Stimulated activated CD8-positive, alpha-beta memory T cell treated with anti-CD3 and anti-CD28 coated beads, Interleukin-2, amount 100 ng/mL, for 48 hours (primary cell): ENCODE results near the gene MSH5.

Experiments used
- DNase-seq, 2 donors: peaks; one replicate each; pipeline ENCODE4 v3.0.0-alpha.2; 2020; ENCODE audit warnings: low read depth in 2 of 2

Gene MSH5

GRCh38 chr6:31729515-31729978 is 10.3 kb upstream of the MSH5 start:
- DNase-seq: peak; percentile 70 to 71

DNA sequence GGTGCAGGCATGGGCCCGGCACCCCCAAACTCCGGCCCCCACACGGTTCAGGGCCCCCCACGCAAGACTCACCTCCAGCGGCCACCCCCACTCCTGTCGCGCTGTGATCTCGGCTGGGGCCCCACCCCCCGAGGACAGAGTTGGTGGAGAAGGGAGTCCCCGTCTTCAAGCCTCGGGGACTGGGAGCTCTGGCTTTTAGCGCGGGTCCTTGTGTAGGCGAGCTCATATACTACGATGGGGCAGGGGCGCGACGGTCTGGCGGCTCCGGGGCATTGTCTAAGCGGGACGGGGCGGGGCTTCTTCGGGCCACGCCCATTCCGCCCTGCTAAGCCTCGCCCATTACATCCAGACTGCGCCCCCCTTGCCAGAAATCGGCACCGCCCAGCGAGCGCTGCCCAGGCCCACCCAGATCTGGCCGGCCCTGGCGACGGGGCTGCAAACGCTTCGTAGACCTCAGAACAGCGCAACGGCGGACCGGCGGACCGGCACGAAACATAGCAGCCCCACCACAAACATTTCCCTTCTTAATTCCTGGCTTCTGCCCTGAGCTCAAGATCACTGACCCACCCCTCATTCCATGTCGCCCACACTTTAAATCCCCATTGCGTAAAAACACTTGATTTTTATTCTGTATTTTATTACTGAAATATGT is 9.7 kb upstream of the MSH5 start:
- DNase-seq: peak; percentile 60 to 65

- no peak for DNase-seq
Observed at GRCh38 chr6:31730631-31731086, 9.1 kb upstream of the MSH5 start.

- no peak for DNase-seq
Observed at GRCh38 chr6:31732029-31732428, 7.8 kb upstream of the MSH5 start.

- no peak for DNase-seq
Observed at GRCh38 chr6:31733734-31734133, 6.1 kb upstream of the MSH5 start.

- DNase-seq: peak in 1 of 2 donors; percentile 40
Observed at GRCh38 chr6:31734247-31734820, 5.5 kb upstream of the MSH5 start.

DNA sequence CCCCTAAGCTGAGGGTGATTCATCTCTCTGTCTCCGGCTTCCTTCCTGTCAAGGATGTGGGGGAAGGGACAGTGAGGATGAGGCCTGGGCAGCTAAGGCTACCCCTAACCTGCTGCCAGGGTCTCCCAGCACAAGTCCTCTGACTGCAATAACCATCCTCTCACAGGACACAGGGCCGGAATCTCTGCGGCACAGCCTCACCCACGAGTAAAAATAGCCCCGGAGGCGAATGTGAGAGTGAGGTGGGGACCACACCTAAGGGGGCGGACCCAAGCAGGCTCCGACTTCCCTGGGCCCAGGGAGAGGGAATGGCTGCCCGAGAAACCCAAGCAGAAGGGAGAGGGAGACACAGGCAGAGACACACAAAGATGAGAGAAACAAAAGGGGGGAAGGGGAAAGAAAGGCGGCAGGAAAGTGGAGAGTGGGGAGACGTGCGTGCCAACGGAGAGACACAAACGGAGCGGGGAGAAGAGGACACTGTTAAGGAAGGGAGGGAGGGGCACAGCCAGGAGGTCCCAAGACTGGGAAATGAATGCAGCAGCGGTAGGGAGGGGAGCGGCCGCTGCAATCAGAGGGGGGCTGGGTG is 4.9 kb upstream of the MSH5 start:
- no peak for DNase-seq

- peak; percentile 76 to 78 for DNase-seq
Observed at GRCh38 chr6:31736021-31736767, 3.6 kb upstream of the MSH5 start, which contains the start of gene CLIC1. Gene CLIC1, minus strand, starts transcription at chr6:31736530. Its CDS starts 230 bp downstream, at chr6:31736300.

DNA sequence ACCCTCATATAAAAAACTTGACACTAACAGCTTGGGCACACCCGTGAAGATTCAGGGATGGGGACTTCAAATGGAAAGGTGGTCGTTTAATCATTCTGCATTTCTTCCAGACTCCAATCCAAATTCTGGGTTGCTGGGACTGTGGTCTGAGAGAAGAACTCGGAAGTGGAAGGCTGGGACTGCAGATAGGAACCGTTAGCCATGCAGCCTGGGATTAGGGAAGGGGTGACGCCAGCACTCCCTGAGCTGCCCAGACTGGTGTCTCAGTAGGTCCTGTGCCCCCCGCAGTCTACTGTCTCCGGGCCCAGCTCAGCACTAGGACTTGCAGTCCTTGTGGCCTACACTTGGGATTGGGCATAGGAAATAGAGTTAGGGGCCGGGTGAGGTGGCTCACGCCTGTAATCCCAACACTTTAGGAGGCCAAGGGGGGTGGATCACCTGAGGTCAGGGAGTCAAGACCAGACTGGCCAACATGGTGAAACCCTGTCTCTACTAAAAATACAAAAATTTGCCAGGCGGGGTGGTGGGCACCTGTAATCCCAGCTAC is 3.0 kb upstream of the MSH5 start:
- no peak for DNase-seq

DNA sequence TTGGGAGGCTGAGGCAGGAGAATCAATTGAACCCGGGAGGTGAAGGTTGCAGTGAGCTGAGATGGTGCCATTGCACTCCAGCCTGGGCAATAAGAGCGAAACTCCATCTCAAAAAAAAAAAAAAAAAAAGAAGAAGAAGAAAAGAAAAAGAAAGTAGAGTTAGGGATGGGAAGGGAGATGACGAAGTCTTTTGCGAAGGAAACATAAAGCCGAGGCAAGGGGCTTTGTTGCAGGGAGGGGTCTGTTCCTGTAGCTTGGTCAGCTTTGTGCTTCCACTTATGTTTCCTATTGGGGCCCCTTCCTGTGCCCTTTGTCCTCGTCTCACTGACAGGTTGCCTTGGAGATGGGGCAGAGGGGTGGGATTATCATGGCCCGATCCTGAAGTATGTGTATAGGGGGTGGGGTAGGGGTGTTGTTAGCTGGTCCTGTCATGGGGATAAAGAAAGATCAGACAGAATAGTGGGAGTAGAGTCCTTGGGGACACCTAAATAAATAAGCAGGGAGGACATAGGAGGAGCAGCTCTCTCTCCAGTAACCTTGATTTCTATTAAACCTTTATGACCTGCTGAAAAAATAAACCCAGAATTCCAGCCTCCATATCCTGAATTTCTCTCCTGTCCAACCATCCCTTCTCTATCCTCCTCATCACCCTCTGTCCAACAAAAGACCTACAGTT is 2.4 kb upstream of the MSH5 start:
- DNase-seq: no peak

- DNase-seq: peak in 1 of 2 donors; percentile 43
Observed at GRCh38 chr6:31737991-31738979, 1.5 kb upstream of the MSH5 start.

DNA sequence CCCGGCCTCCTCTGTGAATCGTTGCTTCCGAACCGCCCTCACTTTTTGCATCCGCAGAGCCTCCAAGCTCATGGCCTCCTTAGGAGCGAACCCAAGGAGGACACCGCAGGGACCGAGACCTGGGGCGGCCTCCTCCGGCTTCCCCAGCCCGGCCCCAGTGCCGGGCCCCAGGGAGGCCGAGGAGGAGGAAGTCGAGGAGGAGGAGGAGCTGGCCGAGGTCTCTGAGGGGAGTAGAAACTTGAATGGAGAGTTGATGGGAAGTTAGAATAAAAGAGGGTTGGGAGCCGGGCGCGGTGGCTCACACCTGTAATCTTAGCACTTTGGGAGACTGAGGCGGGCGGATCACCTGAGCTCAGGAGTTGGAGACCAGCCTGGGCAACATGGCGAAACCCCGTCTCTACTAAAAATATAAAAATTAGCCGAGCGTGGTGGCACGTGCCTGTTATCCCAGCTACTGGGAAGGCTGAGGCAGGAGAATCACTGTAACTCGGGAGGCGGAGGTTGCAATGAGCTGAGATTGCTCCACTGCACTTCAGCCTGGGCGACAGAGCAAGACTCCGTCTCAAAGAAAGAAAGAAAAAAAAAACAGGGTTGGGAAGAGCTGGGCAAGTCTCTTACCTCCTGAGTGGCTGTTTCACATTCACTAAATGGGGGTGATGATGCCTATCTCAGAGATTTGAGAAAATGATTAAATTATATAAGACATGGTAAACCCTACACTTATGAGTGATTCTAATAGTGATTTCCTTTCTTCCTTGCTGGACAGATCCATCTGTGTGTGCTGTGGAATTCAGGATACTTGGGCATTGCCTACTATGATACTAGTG is 805 bp downstream of the MSH5 start:
- DNase-seq: no peak

DNA sequence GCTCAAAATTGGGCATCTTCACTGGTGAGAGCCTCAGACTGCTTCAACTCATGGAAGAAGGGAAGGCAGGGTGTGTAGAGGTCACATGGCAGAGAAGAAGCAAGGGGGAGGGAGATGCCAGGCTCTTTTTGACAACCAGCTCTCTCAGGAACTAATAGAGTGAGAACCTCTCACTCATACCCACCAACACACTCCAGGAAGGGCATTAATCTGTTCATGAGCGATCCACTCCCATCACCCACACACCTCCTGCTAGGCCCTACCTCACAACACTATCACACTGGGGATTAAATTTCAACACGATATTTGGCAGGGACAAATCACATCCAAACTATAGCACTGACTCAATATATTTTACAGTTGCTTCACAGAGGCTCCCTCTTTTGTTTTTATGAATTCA is 2.0 kb downstream of the MSH5 start:
- no peak for DNase-seq

DNA sequence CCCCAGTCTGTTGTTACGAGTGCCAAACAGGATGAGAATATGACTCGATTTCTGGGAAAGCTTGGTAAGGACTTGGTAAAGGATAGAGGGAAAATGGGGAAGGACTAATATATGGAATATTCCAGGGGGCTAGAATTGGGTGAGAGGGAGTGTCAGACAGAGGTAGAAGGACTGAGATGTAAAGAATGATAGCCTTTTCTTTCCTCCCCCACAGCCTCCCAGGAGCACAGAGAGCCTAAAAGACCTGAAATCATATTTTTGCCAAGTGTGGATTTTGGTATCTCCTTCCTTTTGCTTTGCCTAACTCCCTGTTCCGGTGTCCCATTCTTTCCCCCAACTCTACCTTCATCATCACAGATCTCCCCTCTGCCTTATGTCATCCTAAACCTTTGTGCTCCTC is 3.1 kb downstream of the MSH5 start:
- DNase-seq: no peak

- DNase-seq: no peak
Observed at GRCh38 chr6:31744422-31744821, 4.6 kb downstream of the MSH5 start.

- DNase-seq: no peak
Observed at GRCh38 chr6:31749301-31750036, 9.7 kb downstream of the MSH5 start.

GRCh38 chr6:31750411-31751022 is 10.7 kb downstream of the MSH5 start:
- DNase-seq: no peak

GRCh38 chr6:31752739-31753319 is 13.0 kb downstream of the MSH5 start:
- DNase-seq: no peak
